Bronchial epithelial cell (primary cell): ENCODE data around the gene SEC23IP. TPM values are rescaled to one million over a fixed set of nuclear protein-coding genes. Genes with fewer than 3 reads are reported as not detected.

Experiments
- DNase-seq: peaks from one replicate; pipeline ENCODE4 v3.0.0-alpha.2; 2010; ENCODE audit warnings: low read depth
- FAIRE-seq: peaks from 2 replicates; lab custom pipeline; 2011; peaks lifted over from hg19 to GRCh38; lab: Jason Lieb, UNC
- H3K27me3 ChIP-seq: 2 replicates; pipeline ENCODE4 v1.5.1; 2011; ENCODE audit warnings: low read length; ENCODE audit not compliant: control insufficient read depth, insufficient read depth
- H3K36me3 ChIP-seq: 2 replicates; pipeline ENCODE4 v1.5.1; 2011; ENCODE audit warnings: low read length; ENCODE audit not compliant: control insufficient read depth, insufficient read depth
- H3K4me3 ChIP-seq: 2 replicates; pipeline ENCODE4 v1.5.1; 2011; ENCODE audit warnings: mild to moderate bottlenecking, low read depth, low read length, control low read depth
- total RNA-seq: library from RNA; depleted of rRNA; stranded (reverse); fragments of >200 nt; gene quantifications from 2 replicates; pipeline ENCODE4 v1.2.1, GENCODE V29; 2014
- TF ChIP-seq, protein P1 (sequence below): IDR thresholded peaks from 2 replicates; pipeline ENCODE4 v1.5.1; 2011; ENCODE audit warnings: mild to moderate bottlenecking, moderate library complexity, low read length, control low read depth, inconsistent platforms; ENCODE audit not compliant: insufficient read depth, severe bottlenecking

The SEC23IP gene
- total RNA-seq, 1 donor from 2014 or later: 10.3 TPM

DNA sequence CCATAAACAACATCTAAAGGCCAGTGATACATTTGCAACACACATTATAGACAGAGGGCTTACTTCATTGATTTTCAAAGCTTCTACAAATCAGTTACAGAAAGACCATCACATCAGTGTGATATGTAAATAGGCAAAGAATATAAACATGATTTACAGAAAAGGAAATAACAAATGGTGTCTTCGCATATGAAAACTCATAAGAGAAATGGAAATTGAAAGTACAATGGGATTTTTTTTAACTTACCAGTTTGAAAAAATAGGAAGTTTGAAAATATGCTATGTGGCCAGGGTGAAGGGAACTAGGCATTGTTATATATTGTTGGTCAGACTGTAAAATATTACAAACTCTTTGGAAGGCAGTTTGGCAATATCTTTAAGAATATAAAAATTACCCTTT, 27.3 kb downstream of the SEC23IP start:
- TF ChIP-seq, protein P1, sequence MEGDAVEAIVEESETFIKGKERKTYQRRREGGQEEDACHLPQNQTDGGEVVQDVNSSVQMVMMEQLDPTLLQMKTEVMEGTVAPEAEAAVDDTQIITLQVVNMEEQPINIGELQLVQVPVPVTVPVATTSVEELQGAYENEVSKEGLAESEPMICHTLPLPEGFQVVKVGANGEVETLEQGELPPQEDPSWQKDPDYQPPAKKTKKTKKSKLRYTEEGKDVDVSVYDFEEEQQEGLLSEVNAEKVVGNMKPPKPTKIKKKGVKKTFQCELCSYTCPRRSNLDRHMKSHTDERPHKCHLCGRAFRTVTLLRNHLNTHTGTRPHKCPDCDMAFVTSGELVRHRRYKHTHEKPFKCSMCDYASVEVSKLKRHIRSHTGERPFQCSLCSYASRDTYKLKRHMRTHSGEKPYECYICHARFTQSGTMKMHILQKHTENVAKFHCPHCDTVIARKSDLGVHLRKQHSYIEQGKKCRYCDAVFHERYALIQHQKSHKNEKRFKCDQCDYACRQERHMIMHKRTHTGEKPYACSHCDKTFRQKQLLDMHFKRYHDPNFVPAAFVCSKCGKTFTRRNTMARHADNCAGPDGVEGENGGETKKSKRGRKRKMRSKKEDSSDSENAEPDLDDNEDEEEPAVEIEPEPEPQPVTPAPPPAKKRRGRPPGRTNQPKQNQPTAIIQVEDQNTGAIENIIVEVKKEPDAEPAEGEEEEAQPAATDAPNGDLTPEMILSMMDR: no peak
- Histone ChIP-seq H3K4me3 (no peak overlapping the region), H3K36me3 (peaks cover 12% of the 10 kb centered on the region), H3K27me3 (no peaks in the 10 kb centered on the region)
- no peak for FAIRE-seq
- no peak for DNase-seq

GRCh38 chr10:119928411-119928810, 35.9 kb downstream of the SEC23IP start:
- Histone ChIP-seq H3K36me3 (peaks cover 17% of the 10 kb centered on the region), H3K4me3 (no peak overlapping the region), H3K27me3 (no peaks in the 10 kb centered on the region)
- TF ChIP-seq, protein P1: no peak
- DNase-seq: no peak
- FAIRE-seq: no peak

GRCh38 chr10:119931871-119932270, 39.3 kb downstream of the SEC23IP start:
- DNase-seq (peak; percentile 60), FAIRE-seq (no peak)
- H3K36me3 ChIP-seq: peaks cover 14% of the 10 kb centered on the region

GRCh38 chr10:119932631-119933030, 40.1 kb downstream of the SEC23IP start:
- peaks cover 14% of the 10 kb centered on the region for H3K36me3 ChIP-seq
- H3K4me3 ChIP-seq: no peak overlapping the region
- TF ChIP-seq, protein P1: no peak
- DNase-seq: no peak
- FAIRE-seq: no peak
- no peaks in the 10 kb centered on the region for H3K27me3 ChIP-seq

More at GRCh38 chr10:119931871-119932270, 39.3 kb downstream of the SEC23IP start:
- H3K27me3 ChIP-seq: no peaks in the 10 kb centered on the region
- TF ChIP-seq, protein P1: no peak
- no peak overlapping the region for H3K4me3 ChIP-seq

GRCh38 chr10:119933179-119933578, 40.6 kb downstream of the SEC23IP start:
- no peak for FAIRE-seq
- H3K36me3 ChIP-seq: peaks cover 14% of the 10 kb centered on the region
- DNase-seq: no peak

More at GRCh38 chr10:119933179-119933578, 40.6 kb downstream of the SEC23IP start:
- no peaks in the 10 kb centered on the region for H3K27me3 ChIP-seq
- no peak overlapping the region for H3K4me3 ChIP-seq
- TF ChIP-seq, protein P1: no peak
